Stimulated activated CD8-positive, alpha-beta memory T cell treated with anti-CD3 and anti-CD28 coated beads, Interleukin-4, amount 100 ng/mL, for 1 hour (primary cell): ENCODE data around the gene SLC35F3.

Experiments used
- DNase-seq, 2 donors: peaks; one replicate each; pipeline ENCODE4 v3.0.0-alpha.2; 2020; ENCODE audit warnings: low read depth in 2 of 2, low spot score in 1 of 2

SLC35F3 gene

GRCh38 chr1:233909195-233909594, 4.7 kb downstream of the SLC35F3 start:
- DNase-seq: no peak

DNA sequence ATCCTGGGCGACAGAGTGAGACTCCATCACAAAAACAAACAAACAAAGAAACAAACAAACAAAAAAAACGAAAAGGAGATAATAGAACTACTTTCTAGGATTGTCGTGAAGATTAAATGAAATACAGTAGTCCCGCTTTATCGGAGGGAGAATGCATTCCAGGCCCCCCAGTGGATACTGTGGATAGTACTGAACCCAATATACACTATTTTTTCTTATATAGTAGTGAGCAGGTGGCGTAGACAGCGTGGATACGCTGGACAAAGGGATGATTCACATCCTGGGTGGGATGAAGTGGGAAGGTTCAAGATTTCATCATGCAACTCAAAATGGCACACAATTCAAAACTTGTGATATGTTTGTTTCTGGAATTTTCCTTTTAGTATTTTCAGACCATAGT, 8.0 kb downstream of the SLC35F3 start:
- DNase-seq: no peak

GRCh38 chr1:233912909-233913308, 8.4 kb downstream of the SLC35F3 start:
- no peak for DNase-seq

DNA sequence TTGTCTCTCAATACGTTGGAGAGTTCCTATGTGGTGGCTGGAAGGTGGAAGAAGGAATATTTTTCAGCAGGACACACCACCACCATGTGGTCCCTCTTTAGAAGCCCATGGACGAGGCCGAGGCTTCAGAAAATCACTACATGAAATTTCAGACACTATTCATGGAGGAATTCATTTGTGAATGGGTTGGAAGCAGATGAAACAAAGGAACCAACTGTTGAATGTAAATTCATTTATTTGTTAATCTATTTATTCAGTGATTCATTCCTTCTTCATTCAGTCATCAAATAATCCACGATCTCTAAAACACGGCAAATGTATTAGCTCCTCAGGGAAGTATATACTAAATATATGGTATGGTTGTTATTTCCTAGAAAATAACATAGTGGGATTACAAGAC, 12.2 kb downstream of the SLC35F3 start:
- DNase-seq: no peak

- no peak for DNase-seq
Measured at GRCh38 chr1:233919786-233920185, 15.3 kb downstream of the SLC35F3 start.

DNA sequence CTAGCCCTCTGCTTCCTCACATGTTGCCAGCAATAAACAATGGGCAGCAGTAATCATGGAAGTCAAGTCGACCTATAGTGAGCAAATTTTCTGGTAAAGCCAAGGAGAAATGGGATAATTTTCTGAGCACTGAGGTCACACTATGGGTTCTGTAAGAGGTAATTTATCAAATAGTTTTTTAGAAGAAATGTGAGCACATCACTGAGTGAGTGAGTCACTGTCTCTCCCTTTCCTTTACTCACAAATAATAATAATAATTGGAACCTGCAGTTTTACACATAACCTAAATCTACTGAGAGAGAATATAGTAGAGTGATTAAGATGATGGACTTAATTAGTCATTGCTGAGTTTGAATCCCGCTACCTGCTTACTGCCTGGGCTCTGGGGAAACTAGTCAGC, 23.6 kb downstream of the SLC35F3 start:
- DNase-seq: no peak

GRCh38 chr1:233933339-233933738, 28.9 kb downstream of the SLC35F3 start:
- DNase-seq: no peak

- no peak for DNase-seq
Measured at GRCh38 chr1:233935297-233935868, 30.9 kb downstream of the SLC35F3 start.

DNA sequence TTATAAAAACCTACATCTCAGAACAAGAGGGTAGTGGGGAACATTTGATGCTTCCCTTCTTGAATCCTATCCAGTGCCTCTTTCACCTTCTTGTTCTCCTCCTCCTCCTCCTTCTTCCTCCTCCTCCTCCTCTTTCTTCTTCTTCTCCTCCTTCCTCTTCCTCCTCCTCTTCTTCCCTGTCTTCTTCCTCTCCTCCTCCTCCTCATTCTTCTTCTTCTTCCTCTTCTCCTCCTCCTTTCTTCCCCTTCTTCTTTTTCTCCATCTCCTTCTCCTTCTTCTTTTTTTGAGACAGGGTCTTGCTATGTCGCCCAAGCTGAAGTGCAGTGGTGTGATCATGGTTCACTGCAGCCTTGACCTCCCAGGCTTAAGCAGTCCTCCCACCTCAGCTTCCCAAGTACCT, 31.9 kb downstream of the SLC35F3 start:
- no peak for DNase-seq

- no peak for DNase-seq
Measured at GRCh38 chr1:233936842-233937241, 32.4 kb downstream of the SLC35F3 start.

DNA sequence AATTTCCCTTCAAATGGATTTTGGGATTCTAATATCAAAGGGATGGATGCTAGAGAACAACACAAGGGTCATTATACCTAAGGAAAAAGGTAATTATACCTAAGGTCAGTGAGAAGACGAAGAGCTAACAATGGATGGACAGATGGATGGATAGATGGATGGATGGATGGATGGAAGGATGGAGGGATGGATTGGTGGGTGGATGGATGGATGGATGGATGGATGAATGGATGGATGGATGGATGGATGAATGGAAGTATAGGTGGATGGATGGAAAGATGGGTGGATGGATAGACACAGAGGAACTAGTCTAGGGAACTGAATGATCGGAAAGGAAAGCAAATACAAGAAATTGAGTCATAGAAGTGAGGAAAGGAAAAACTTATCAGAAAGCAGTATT, 34.0 kb downstream of the SLC35F3 start:
- no peak for DNase-seq

- DNase-seq: no peak
Measured at GRCh38 chr1:233939451-233939850, 35.0 kb downstream of the SLC35F3 start.

DNA sequence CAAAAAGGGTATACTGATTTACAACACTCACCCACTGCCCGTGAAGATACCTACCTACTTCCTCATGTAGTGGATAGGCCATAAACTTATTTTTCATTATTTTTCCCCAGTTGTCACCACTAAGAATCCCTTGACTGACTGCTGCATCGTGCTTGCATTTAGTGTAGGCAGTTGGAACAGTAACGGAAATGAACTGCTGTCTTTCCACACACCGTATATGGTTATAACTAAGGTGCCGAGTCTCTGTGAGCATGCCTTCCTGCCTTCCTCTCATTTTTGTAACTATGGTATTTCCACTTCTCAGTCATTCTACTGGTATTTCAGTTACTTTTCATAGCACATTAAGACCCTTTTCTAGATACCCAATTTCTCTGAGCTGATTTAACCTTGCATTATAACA, 36.4 kb downstream of the SLC35F3 start:
- no peak for DNase-seq

DNA sequence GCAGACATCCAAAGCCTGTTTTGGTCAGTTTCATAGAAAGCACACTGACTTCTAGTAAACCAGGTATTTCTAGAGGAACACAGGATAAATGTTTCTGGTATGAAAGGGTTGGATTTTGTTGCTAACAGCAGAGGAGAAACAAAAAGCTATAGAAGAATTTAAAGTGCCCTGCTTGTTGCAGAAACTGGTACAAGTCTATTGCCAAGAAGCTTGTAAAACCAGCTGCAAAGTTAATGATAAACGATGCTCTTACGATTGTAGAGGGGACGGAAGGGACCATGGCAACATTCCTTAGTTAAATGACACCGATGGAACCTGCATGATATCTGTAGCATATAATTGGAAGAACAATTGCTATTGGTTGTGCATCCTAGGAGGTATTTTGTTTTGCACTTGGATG, 40.1 kb downstream of the SLC35F3 start:
- no peak for DNase-seq

- DNase-seq: no peak
Measured at GRCh38 chr1:233945573-233945972, 41.1 kb downstream of the SLC35F3 start.

DNA sequence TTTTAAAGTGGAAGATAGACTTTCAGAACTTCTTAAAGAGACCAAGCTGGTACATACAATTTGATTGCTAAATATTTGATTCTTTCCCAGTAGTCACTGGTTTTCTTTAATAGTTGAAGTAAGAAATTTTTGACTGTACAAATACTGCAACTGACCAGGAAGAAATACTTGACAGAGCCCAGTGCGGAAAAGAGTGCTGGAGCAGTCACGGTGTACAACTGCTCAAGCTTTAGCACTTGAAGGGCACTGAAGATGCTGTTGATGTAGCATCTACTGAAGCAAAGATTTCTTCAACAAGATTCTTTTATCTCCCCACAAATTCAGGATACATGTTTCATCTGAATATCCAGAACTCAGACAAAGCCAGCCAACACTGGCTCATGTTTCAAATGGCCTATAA, 41.5 kb downstream of the SLC35F3 start:
- no peak for DNase-seq

DNA sequence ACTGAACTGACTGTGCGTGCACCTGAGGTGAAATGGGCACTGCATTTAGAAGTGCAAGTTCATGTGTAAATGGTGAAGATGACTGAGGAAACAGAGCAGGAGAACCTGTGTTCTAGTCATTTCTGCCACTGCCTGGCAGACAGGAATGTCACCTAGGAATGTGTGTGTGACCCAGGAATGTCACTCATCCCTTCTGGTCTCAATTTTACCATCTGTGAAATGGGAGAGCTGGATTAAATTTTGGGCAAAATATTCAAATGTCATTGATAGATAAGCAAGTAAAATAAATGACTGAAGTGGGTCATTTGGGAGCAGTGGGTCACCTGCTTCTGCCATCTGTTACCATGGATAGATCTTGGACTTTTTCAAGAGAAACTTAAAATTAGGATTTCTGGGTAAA, 42.2 kb downstream of the SLC35F3 start:
- no peak for DNase-seq

- no peak for DNase-seq
Measured at GRCh38 chr1:233951804-233952203, 47.3 kb downstream of the SLC35F3 start.

DNA sequence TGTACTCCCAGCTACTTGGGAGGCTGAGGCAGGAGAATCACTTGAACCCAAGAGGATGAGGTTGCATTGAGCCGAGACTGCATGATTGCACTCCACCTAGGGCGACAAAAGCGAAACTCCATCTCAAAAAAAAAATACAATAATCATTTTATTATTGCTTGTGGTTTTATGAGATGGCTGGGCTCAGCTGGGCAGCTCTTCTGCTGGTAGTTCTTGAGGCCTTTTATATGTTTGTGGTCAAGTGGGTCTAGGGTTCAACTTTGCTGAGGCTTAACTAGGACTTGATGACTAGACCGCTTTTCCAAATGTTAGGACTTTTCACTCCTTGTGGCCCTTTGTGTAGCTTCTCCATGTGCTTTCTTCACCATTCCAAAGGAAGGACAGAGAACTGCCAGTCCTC, 53.2 kb downstream of the SLC35F3 start:
- DNase-seq: no peak

GRCh38 chr1:233959102-233959501, 54.6 kb downstream of the SLC35F3 start:
- no peak for DNase-seq

- no peak for DNase-seq
Measured at GRCh38 chr1:233959971-233960370, 55.5 kb downstream of the SLC35F3 start.

DNA sequence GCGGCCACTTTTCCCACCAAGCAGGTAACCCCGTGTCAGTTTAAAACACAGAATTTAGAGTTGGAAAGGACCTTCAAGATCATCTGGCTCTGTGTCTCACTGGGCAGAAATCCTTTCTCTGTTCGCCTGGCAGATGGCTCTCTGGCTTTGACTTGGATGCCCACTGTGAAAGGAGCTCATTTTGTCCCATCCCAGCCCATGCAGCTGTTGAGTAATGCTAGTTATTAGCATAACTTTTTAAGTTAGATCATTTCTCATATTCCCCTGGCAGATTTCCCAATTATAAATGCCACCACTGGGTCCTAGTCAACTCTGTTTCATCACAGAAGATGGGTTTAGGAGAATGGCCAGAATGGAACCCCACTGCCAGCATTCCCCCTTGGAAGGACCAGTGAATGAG, 55.9 kb downstream of the SLC35F3 start:
- DNase-seq: no peak

GRCh38 chr1:233962878-233963277, 58.4 kb downstream of the SLC35F3 start:
- DNase-seq: no peak

- DNase-seq: no peak
Measured at GRCh38 chr1:233965856-233966255, 61.4 kb downstream of the SLC35F3 start.
